Esophagus squamous epithelium (tissue), 4 donors: Measurements from ENCODE around the gene SETD2.
"Not testable (repeated sequence)": the region's sequence is repeated elsewhere in the genome, so short reads cannot be mapped to it uniquely, and the experiment has no call there.

Experiments used
- POLR2A ChIP-seq, 4 donors: fragments of 450-650 bp; IDR thresholded peaks; one replicate each; pipeline ENCODE4 v1.6.1; 2017; ENCODE audit warnings: antibody characterized with exemption in 4 of 4, mild to moderate bottlenecking in 4 of 4, moderate library complexity in 3 of 4
- TF ChIP-seq, protein P1 (sequence below), 6 experiments: fragments of 450-650 bp in 4 of 6; fragments of 200-600 bp in 2 of 6; sonication (generic) in 2 of 6; IDR thresholded peaks; one replicate each; pipeline ENCODE4 v1.5.1; 2016 to 2019; ENCODE audit warnings: antibody characterized with exemption in 6 of 6, mild to moderate bottlenecking in 4 of 6, moderate library complexity in 4 of 6

- TF ChIP-seq, protein P1, sequence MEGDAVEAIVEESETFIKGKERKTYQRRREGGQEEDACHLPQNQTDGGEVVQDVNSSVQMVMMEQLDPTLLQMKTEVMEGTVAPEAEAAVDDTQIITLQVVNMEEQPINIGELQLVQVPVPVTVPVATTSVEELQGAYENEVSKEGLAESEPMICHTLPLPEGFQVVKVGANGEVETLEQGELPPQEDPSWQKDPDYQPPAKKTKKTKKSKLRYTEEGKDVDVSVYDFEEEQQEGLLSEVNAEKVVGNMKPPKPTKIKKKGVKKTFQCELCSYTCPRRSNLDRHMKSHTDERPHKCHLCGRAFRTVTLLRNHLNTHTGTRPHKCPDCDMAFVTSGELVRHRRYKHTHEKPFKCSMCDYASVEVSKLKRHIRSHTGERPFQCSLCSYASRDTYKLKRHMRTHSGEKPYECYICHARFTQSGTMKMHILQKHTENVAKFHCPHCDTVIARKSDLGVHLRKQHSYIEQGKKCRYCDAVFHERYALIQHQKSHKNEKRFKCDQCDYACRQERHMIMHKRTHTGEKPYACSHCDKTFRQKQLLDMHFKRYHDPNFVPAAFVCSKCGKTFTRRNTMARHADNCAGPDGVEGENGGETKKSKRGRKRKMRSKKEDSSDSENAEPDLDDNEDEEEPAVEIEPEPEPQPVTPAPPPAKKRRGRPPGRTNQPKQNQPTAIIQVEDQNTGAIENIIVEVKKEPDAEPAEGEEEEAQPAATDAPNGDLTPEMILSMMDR (IDR thresholded peaks at IDR 0.05): not testable (repeated sequence)
- not testable (repeated sequence) for TF ChIP-seq POLR2A (IDR thresholded peaks at IDR 0.05)
These were observed 23.4 kb downstream of the SETD2 start for GRCh38 chr3:47140553-47140952.
